ENCODE data around the gene ADRM1.

ADRM1 gene

DNA sequence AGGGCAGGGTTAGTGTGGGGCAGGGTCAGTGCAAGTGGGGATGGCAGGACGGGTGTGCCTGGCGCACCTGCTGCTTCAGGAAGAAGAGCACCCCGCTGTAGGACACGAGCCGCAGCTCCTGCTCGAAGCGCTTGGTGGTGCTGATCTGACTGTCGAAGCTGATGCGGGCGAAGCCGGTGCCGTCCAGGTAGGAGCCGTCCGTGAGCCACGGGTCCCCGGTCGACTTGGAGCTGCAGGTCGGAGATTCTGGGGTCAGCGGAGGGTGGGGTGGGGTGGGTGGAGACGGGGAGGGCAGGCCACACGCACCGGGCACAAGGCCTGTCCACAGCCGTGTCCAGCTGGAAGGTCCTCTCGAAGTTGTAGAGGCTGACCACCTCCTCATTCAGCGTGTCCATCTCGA lies 10.2 kb downstream of the ADRM1 start:
- no peak for DNase-seq

GRCh38 chr20:62313460-62314338 lies 10.9 kb downstream of the ADRM1 start:
- no peak for DNase-seq

DNA sequence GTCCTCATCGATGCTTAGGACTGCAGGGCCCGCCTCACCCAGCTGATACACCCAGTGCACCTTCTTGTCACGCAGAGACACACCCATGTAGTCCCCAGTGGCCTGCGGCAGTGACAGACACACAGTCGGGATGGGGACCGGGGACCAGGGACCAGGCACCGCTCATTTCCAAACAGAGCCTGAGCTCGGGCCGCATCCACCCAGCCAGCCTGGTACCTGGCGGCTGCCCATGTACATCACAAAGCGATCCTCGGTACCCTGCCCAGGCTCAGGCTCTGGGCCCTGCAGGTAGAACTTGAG lies 11.5 kb downstream of the ADRM1 start:
- no peak for DNase-seq

GRCh38 chr20:62314711-62315302 lies 12.0 kb downstream of the ADRM1 start:
- DNase-seq, result no peak

GRCh38 chr20:62315773-62316172 lies 13.0 kb downstream of the ADRM1 start:
- DNase-seq, result no peak

- DNase-seq, result no peak
These were observed 13.8 kb downstream of the ADRM1 start for GRCh38 chr20:62316331-62317166.

DNA sequence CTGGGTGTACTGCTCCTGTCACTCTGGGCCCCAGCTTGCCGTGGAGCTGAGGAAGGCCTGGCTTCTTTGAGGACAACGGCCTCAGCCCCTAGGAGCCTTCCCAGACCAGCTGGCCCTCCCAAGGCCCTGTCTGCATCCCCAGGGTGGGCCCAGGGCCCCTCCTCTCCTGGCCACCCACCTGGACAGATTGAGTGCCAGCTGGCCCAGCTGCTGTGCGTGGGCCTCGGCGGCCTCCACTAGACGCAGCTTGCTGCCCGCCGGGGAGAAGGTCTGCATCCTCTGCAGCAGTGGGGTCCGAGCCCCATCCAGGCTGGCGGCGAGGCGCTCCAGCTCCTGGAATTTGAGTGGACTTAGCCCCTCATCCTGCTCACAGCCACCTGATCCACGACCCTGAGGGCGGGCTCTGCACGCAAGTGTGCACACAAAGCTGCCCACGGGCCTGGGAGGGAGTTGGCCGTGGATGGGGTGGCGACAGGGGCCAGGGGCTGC lies 14.4 kb downstream of the ADRM1 start:
- DNase-seq, result no peak

GRCh38 chr20:62318400-62319345 lies 15.9 kb downstream of the ADRM1 start:
- no peak for DNase-seq

DNA sequence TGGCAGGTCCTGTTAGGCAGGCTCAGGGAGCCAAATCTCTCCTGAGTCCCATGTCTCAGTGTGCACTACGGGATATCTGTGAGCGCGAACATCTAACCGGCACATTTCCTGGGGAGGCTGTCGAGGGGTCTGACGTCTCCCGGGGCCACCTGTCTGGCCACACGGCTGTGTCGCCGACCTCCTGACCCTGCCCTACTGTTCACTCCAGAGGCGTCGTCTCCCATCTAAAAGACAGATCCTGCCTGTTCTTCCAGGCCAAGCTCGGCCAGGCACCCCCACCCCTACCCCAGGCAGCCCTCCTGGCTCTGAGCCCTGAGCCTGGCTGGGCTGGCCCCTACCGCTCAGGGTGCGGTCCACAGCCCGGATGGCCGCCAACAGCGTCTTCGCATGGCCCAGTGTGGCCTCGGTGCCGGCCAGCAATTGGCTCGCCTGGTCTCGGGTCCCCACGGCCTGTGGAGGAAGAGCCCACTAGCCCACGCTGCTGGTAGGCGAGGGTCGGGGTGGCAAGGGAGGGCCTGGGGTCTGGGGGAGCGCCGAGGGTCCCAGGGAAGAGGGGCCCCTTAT lies 16.6 kb downstream of the ADRM1 start:
- DNase-seq, result no peak

DNA sequence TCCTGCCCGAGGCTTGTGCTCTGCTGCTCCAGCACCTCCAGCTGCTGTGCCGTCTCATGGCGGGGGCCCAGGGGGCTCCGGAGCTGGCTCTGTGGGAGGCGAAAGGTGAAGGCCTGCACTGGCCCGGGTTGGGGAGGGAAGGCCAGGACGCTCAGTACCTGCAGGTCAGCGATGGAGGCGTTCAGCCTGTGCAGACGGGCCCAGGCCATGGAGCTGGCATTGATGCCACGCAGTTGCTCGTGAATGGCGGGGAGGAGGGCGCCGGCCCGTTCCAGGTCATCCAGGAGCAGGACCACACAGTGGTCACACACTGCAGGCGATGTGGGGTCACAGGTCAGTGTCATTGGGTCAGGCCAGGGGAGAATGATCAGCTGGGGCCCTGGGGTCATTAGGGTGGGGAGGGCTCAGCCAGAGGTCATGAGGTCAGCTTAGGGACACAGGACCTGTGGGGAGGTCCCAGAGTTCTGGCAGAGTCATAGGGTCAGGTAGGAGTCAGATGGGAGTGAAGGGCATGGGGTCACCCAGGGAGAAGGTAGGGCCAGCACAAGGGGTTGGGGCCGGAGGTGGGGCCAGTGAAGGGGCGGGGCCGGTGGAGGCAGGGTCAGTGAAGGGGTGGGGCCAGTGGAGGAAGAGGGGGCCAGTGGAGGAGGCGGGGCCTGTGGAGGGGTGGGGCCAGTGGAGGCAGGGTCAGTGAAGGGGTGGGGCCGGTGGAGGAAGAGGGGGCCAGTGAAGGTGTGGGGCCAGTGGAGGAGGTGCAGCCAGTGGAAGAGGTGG lies 18.0 kb downstream of the ADRM1 start:
- DNase-seq, result no peak

GRCh38 chr20:62321521-62321948 lies 18.7 kb downstream of the ADRM1 start:
- DNase-seq, result no peak

- no peak for DNase-seq
These were observed 19.2 kb downstream of the ADRM1 start for GRCh38 chr20:62321975-62322374.

DNA sequence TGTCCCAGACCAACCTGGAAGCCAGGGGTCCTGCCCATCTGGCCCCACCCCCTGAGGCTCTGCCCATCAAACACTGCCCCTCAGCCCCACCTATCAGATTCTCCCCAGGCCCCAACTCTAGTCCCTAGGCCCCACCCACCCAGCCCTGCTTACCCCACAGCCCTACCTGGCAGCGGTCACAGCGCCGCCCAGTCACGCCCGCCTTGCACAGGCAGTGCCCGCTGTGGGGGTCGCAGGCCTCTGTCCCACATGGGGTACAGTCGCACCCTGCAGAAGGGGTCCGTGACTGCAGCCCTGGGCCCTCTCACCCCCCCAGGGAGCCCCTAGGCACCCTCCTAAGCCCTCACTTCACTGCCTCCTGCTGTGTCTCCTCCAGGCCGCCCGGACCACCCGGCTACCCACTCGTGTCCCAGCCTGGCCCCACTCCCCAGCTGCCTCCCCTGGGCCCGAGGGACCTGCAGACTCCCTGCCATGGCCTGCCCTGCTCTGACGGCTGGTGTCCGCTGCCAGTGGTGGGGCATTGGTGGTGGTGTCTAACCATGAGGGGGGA lies 19.8 kb downstream of the ADRM1 start:
- no peak for DNase-seq

- DNase-seq, result no peak
These were observed 20.6 kb downstream of the ADRM1 start for GRCh38 chr20:62323146-62323979.

DNA sequence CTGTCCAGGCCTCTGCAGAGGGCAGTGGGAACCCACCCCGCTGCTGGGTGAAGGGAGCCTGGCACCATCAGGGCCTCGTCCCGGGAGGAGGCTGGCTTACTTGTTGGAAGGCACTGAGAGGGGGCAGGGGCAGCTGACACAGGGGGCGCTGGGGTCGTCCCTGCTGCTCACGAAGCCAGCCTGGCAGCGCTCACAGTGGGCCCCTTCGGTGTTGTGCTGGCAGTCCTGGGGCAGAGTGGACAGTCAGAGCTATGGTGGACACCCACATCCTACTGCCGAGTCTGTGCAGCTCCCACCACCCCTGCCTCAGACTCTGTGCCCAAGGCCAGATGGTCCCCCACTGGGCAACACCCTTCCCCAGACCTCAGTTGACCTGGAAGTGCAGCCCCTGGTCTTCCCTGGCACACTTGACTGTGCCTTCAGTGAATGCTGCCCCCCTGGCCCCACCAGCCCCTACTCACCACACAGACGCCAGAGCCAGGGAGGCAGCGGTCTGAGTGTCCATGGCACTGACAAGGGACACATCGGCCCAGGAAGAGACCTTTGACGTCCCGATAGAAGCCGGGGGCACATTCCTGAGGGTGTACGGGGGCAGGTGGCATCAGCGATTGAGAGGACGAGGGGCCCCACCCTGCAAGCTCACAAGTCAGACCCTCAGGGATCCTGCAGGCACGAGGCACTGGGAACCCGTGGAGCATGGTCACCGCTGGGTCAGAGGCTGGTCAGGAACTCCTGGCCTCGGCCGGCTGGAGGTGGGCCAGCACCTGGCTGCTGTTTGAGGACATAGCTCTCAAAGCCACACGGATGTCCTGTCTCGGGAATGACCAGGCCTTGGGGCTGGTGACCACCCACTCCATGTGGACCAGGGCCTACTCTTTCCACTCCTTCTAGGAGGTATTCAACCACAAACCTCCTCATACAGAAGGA lies 21.4 kb downstream of the ADRM1 start:
- no peak for DNase-seq

GRCh38 chr20:62325172-62325905 lies 22.5 kb downstream of the ADRM1 start:
- no peak for DNase-seq

GRCh38 chr20:62326559-62326958 lies 23.8 kb downstream of the ADRM1 start:
- no peak for DNase-seq
